DMS79 (cell line): ENCODE data around the gene HDDC2.

Experiments
- DNase-seq: peaks from one replicate; lab custom pipeline; 2025; lab: John Stamatoyannopoulos, UW

The HDDC2 gene

GRCh38 chr6:125301435-125302391 lies at the start of gene HDDC2:
Gene HDDC2, minus strand, starts transcription at chr6:125301967. Its CDS starts 35 bp downstream, at chr6:125301932.
- peak; percentile 19 for DNase-seq

GRCh38 chr6:125346926-125347563 lies 45.3 kb upstream of the HDDC2 start:
- no peak for DNase-seq

GRCh38 chr6:125346201-125346925 lies 44.6 kb upstream of the HDDC2 start:
- no peak for DNase-seq

GRCh38 chr6:125341460-125341859 lies 39.7 kb upstream of the HDDC2 start:
- no peak for DNase-seq

- DNase-seq: no peak
These were observed 39.2 kb upstream of the HDDC2 start for GRCh38 chr6:125340991-125341390.

GRCh38 chr6:125340175-125340835 lies 38.5 kb upstream of the HDDC2 start:
- DNase-seq: no peak

GRCh38 chr6:125339653-125340052 lies 37.9 kb upstream of the HDDC2 start:
- DNase-seq: no peak

- DNase-seq: no peak
These were observed 36.6 kb upstream of the HDDC2 start for GRCh38 chr6:125338381-125338780.

- DNase-seq: no peak
These were observed 35.9 kb upstream of the HDDC2 start for GRCh38 chr6:125337706-125338105.

- DNase-seq: no peak
These were observed 30.9 kb upstream of the HDDC2 start for GRCh38 chr6:125332664-125333063.

- no peak for DNase-seq
These were observed 23.8 kb upstream of the HDDC2 start for GRCh38 chr6:125325586-125325985.

- no peak for DNase-seq
These were observed 21.6 kb upstream of the HDDC2 start for GRCh38 chr6:125323376-125323775.

- no peak for DNase-seq
These were observed 14.9 kb upstream of the HDDC2 start for GRCh38 chr6:125316621-125317020.

GRCh38 chr6:125315548-125315947 lies 13.8 kb upstream of the HDDC2 start:
- no peak for DNase-seq

- peak; percentile 37 for DNase-seq
These were observed 12.3 kb upstream of the HDDC2 start for GRCh38 chr6:125314009-125314581.

- no peak for DNase-seq
These were observed 11.2 kb upstream of the HDDC2 start for GRCh38 chr6:125312950-125313349.

- DNase-seq: no peak
These were observed 10.7 kb upstream of the HDDC2 start for GRCh38 chr6:125312478-125312877.

- DNase-seq: peak; percentile 28
These were observed 9.4 kb upstream of the HDDC2 start for GRCh38 chr6:125310994-125311649.

GRCh38 chr6:125307964-125308615 lies 6.3 kb upstream of the HDDC2 start:
- peak; percentile 80 for DNase-seq

GRCh38 chr6:125307150-125307838 lies 5.5 kb upstream of the HDDC2 start:
- DNase-seq: no peak
